HG03175 (cell line): Measurements from ENCODE around the gene FDXR.

Experiments used
- ATAC-seq: cut with Tn5 transposase; IDR thresholded peaks from one replicate; pipeline ENCODE4 v1.9.1; 2021; ENCODE audit warnings: mild to moderate bottlenecking, moderate library complexity; ENCODE audit not compliant: unreplicated experiment

FDXR gene

DNA sequence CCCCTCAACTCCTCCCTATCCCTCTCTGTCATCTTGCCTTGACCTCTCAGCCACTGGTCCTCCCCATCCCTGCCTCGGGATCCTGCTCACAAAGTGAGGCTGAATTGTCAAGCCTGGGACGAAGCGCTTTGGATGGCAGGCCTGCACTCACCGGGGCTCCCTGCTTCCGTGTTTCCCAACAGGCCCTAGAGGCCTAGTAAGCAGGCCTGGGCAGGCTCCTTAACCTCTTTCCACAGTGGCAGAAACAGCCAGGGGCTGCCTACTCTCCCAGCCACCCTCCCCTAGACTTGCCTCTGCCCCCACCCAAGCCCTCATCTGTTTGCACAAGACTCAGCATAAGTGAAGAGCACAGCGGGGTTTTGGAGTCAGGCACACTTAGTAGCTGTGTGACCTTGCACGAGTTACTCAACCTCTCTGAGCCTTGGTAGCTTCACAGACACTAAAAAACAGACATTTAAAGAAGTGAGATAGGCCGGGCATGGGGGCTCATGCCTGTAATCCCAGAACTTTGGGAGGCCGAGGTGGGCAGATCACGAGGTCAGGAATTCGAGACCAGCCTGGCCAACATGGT lies 25.7 kb upstream of the FDXR start:
- ATAC-seq = no peak

- ATAC-seq = no peak
Observed at GRCh38 chr17:74893936-74894671, 21.3 kb upstream of the FDXR start.

DNA sequence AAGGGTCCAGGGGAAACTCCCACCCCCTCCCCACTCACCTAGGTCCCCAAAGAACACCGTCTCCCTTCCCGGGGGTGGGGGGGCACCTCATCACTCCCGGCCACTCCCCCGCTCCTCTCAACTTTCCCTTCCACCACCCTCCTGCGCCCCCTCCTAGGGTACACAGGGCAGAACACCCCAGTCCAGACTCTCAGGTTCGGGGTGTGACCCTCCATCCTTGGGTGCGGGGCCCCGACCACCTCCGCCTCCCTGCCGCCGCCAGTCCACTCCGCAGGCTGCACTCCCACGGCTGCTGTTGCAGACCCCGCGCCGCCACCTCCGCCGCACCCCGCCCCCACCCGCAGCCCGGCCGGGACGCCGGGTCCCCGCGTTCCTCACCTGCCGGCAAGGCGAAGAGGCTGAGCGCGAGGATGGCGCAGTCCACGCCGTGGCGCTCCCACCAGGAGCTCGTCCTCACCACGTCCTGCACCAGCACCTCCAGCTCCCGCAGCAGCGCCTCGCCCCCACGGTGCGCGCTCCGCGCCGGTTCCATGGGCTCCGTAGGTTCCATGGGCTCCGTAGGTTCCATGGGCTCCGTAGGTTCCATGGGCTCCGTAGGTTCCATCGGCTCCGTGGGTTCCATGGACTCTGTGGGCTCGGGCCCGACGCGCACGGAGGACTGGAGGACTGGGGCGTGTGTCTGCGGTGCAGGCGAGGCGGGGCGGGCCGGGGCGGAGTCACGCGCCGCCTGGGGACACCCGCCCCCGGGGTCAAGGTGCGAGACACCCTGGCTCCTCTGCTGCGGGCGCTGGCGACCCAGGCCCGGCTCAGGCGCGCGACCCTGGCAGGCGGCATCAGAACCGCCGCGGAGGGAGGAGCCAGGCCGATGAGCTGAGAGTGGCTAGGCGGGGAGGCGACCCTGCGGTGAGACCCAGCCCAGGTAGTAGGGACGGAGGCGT lies 20.4 kb upstream of the FDXR start, which contains the start of gene FADS6:
TSS of gene FADS6 (minus strand) at position 660 of the 938 bp plus-strand sequence. CDS start at position 622, 38 bp downstream.
- ATAC-seq = no peak

DNA sequence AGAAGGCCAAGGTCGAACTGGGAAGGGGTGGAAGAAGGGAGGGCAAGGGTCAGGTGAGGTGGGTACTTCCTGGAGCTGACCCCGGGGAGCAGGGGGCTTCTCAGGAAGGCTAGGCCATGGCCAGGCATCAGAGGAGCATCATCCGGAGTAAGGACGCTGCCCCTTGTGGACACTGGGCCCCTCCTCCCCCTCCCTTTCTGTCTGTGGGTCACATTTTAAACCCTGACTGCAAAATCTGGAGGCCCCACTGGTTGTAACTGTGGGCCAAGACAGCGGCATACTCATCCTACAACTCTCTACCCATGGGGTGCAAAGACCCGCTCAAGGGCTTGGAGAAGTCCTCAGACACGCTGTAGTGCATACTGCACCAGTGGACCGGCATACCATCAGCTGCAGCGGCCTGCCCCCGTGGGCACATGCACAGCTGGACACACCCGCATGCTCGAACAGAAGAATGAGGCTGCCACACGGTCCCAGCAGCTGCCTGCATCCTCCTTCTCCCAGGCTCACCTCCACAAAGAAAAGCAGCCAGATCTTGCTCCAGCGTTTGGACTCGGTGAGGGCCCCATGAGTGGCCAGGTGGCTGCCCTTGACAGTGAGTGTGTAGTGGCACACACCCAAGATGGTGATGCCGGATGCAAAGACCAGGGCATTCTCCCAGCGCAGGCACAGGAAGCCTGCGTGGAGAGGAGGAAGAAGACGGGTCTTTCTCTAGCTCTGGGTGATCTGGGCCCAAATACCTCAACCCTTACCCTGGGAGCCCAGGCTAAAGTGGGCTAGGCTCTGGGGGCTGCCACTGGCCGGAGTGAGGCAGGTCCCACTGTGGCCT lies 19.4 kb upstream of the FDXR start:
- ATAC-seq = no peak

GRCh38 chr17:74890554-74890953 lies 17.8 kb upstream of the FDXR start:
- no peak for ATAC-seq

DNA sequence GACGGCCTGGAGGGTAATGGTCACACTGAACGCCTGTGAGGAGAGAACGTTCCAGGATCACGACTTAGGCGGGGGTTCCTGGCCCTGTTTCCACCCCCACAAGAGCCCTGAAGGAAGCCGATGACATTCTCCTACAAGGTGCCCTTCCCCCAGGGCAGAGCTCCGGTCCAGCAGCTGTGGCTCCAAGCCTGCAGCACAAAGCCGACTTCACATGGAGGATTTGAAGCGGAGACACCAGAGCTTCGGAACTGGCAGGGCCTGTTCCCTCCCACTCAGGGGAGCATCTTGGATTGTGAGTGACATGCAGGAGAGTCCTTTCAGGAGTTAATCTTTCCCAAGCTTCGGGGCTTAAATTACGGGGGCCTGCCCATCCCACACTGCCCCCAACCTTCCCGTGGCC lies 15.7 kb upstream of the FDXR start:
- ATAC-seq = no peak

GRCh38 chr17:74883241-74883745 lies 10.5 kb upstream of the FDXR start:
- no peak for ATAC-seq

GRCh38 chr17:74882517-74883240 lies 9.9 kb upstream of the FDXR start:
- no peak for ATAC-seq

DNA sequence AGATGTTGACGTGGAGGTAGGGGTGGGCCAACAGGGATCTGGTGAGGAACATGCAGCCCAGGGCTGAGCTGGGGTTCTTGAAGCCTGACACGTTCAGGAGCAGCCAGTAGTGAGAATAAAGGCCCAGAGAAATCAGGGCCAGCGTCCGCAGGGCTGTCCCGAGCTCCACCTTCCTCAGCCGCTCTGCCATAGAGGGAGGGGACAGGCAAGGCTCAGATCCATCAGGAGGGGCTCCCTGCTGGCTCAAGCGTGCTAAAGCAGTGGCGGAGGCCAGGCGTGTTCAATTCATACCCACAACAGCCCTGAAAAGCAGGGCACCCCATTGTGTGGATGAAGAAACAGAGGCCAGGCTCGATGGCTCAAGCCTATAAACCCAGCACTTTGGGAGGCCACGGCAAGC lies 8.3 kb upstream of the FDXR start:
- ATAC-seq = no peak

GRCh38 chr17:74879308-74879707 lies 6.5 kb upstream of the FDXR start:
- ATAC-seq = no peak

GRCh38 chr17:74878658-74879057 lies 5.9 kb upstream of the FDXR start:
- no peak for ATAC-seq

DNA sequence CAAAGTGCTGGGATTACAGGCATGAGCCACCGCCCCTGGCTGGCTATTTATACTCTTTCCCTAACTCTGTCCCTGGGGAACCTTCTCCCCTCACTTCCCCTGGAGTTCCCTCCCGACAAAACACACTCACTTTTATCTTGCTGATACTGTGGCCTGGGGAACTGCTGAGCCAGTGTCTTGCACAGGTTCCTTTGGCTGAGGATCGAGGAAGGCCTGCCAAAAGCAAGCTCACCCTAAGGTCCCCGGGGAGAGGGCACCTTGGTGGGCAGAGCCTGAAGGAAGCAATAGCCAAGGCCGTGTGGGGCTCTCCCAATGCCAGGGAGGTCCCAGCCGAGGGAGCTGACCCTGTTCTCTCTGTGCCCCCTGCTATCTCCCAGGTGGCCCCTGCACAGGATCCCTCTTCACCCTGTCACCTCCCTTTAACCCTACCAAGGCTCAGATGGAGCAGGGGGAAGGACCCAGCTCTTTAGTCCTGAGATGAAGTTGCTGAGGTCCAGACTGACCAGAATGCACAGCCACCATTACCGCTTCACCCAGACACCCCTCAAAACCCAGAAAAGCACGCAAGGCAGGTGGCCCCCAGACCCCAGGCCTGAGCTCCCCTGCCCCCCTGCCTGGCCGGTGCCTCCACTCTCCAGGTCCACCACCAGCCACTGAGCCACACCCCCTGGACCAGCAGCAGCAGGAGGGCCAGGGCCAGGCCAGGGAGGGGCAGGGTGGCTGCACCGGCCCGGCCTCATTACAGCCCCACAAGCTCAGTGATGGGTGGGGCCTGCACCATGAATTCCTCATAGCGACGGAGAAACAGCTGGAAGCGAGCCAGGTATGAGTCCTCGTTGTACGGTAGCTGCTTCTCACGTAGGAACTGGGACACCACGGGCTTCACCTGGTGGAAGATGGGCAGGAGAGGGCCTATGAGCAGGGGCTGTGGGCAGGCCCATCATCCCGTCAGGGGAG lies 5.1 kb upstream of the FDXR start:
- no peak for ATAC-seq

GRCh38 chr17:74875977-74876593 lies 3.3 kb upstream of the FDXR start:
- no peak for ATAC-seq

DNA sequence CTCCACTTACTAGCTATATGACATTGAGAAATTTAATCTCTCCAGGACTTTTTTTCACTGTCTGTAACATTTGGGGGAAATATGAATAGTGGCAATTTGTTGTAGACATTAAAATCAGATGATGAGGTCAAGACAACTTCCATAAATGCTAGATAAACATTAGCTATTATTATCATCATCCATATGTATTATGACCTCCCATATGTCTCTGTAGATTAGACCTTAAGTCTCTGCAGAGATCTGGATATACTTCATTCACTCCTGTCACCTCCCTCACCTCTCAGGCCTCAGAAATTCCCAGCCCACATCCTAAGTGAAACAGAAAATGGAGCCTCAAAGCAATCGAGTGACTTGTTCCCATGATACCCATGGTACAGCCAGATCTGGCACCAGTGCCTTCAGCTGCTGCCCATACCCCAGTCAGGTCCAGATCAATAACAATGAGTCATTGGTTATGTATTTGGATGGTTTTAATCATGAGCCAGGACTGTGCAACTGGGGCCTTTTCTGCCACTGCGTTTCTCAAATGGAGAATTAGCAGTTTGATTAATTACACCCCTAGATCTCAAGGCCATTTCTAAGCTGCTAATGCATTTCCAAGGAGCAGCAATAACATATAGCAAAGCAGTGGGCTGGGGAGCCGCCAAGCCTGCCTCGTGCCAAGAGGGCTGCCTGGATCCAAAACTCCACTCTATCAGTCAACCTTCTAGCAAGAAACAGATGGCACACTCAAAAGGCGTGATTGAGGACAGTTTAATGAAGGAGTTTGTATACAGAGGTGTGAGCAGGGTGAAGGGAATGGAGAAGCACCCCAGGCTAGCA lies 2.6 kb upstream of the FDXR start:
- no peak for ATAC-seq

DNA sequence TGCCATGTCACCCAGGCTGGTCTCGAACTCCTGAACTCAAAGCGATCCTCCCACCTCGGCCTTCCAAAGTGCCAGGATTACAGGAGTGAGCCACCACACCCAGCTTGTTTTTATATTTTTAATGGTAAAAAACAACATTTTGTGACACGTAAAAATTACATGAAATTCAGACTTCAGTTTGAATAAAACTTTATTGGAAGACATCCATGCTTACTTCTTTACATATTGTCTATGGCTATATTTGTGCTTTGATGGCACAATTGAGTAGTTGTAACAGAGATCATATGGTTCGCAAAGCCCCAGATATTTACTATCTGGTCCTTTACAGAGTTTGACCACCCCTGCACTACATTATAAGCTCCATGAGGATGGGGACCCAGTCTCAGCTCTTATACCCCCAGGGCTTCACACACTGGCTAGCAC lies 1.8 kb upstream of the FDXR start:
- ATAC-seq = no peak

- ATAC-seq = no peak
Observed at GRCh38 chr17:74873874-74874614, 1.2 kb upstream of the FDXR start.
